GM12801 (cell line): ENCODE data around the gene NRGN.

Experiments used
- CTCF ChIP-seq: IDR thresholded peaks from one replicate; pipeline ENCODE4 v1.5.1; 2011; ENCODE audit warnings: control low read depth; ENCODE audit not compliant: insufficient read length; ENCODE audit errors: extremely low read depth

NRGN gene

GRCh38 chr11:124788521-124788920, 48.8 kb downstream of the NRGN start:
- no peak for TF ChIP-seq CTCF

GRCh38 chr11:124791626-124792341, 52.0 kb downstream of the NRGN start:
- TF ChIP-seq CTCF, result no peak

DNA sequence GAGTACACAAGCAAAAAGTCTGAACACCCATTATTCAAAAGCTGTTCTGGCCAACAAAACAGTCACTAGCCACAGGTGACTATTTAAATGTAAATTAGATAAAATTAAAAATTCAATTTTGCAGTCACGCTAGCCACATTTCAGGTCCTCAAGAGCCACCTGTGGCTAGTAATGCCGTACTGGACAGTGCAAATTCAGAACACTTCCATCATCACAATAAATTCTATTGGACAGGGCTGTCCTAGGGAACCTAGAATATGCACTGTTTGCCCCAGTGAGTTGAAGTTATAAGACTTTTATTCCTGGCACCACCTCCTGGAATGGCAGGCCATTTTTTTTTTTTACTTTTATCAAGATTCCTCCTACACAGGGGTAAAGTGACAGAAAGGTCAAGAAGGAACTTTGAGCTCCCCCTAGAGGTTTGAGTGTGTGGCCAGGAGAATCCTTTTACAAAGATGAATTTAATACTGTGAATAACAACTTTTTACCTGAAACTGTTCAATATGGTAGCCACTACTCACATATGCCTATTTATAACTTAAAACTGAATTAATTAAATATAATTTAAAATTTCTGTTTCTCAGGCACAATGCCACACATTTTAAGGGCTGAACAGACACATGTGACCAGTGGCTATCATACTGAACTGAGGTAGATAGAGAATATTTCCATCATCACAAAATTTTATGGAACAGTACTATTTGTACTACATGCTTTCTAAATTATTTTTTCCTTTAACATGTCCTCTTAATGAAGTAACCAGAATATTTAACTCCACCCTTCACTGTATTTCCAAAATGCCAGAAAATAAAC, 53.9 kb downstream of the NRGN start:
- no peak for TF ChIP-seq CTCF

GRCh38 chr11:124796312-124796711, 56.6 kb downstream of the NRGN start:
- no peak for TF ChIP-seq CTCF
